ENCODE results near the gene HNRNPDL. TPM values are rescaled to one million over a fixed set of nuclear protein-coding genes. Genes with fewer than 3 reads are reported as not detected.
"Not testable (repeated sequence)": the region's sequence is repeated elsewhere in the genome, so short reads cannot be mapped to it uniquely, and the experiment has no call there.

HNRNPDL gene
- 158 TPM for total RNA-seq

DNA sequence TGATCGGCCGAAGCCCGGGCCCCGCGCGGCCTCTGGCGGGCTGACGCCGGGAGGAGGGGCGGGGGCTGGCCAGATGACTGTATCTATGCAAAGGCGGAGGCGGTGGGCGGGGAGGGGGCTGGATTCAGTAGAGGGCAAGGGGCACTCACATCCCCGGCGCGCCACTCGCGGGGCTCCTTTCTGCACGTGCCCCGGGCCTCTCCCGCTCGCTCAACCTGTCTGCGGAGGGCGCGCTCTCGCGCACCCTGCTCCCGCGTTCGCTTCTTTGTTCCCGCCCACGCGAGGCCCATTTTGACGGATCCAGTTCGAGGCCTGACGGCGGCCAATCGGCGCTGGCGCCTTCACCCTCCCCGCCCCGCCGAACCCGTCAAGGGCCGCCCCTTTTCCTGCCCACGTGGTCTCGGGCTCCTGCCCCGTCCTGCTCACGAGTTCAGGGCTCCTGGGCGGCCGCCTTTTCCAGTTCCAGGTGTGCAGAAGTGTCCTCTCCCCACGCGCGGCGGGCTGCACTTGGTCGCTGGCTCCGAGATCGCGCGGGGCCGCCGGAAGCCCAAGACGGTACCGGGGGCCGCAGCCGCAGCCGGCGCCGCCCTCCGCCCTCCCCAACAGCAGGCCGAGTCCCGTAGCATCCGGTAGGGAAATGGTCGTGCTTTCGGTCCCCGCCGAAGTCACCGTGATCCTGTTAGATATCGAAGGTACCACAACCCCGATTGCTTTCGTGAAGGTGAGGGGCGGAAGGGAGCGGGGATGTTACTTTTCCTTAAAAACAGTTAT lies at the start of gene HNRNPDL, which contains the start of gene ENOPH1:
TSS of gene HNRNPDL (minus strand) at position 270 of the 771 bp plus-strand sequence. CDS start 772 bp downstream, outside the sequence.
TSS of gene ENOPH1 (plus strand) at position 398 of the 771 bp plus-strand sequence. CDS start at position 638, 240 bp downstream.
- DNase-seq (ENCODE audit: low spot score) = peak; percentile 96

DNA sequence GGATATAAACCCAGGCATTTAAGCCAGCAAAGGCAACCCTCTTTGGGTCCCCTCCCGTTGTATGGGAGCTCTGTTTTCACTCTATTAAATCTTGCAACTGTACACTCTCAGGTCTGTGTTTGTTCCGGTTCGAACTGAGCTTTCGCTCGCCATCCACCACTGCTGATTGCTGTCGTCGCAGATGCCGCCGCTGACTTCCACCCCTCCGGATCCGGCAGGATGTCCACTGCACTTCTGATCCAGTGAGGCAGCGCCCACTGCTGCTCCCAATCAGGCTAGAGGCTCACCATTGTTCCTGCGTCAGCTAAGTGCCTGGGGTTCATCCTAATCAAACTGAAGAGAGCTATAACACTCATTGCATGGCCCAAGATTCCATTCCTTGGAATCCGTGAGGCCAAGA lies 49.3 kb upstream of the HNRNPDL start:
- DNase-seq (ENCODE audit: low spot score) = no peak

- DNase-seq (ENCODE audit: low spot score) = peak; percentile 46
Measured at GRCh38 chr4:82477469-82477868, 47.2 kb upstream of the HNRNPDL start.

- not testable (repeated sequence) for DNase-seq (ENCODE audit: low spot score)
Measured at GRCh38 chr4:82475931-82476330, 45.7 kb upstream of the HNRNPDL start.

- DNase-seq (ENCODE audit: low spot score) = no peak
Measured at GRCh38 chr4:82473621-82474164, 43.4 kb upstream of the HNRNPDL start.

- DNase-seq (ENCODE audit: low spot score) = not testable (repeated sequence)
Measured at GRCh38 chr4:82473080-82473479, 42.8 kb upstream of the HNRNPDL start.

DNA sequence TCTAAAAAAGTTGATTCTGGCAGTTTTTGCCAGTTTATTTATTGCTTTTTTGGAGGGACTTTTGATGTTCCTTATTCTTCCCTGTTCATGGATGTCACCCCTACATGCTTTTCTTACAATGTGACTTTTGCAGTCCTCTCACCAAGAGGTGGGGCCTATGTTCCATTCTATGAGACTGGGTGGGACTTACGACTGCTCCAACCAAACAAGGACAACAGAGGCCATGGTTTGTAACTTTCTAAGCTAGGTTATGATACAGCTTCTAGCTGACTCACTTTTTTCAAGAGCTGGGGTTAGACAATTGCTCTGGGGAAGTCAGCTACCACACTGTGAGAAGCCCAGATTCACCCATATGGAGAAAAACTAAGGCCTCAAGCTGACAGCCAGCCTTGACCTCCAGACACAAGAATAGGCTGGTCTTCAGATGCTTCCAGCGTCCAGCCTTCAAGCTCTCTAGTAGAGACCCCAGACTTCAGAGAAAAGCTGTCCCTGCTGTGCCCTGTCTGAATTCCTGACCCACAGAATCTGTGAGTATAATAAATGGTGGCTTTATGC lies 39.6 kb upstream of the HNRNPDL start:
- no peak for DNase-seq (ENCODE audit: low spot score)

DNA sequence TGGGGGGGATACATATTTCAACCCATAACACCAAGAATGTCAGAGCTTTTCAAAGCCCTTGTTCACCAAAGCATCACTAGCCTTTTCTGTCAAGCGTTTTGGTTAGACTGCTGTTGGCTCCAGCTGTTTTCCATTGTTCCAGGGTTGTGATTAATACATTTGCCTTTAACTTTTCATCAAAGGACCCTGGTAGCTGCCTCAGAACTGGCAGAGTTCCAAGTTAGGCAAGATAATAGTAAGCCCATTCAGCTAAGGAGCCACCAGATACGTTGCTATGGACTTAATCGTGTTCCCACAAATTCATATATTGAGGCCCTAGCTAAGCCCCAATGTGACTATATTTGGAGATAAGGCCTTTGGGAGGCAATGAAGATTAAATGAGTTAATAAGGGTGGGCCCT lies 37.2 kb upstream of the HNRNPDL start:
- DNase-seq (ENCODE audit: low spot score) = no peak

GRCh38 chr4:82463221-82463620 lies 33.0 kb upstream of the HNRNPDL start:
- no peak for DNase-seq (ENCODE audit: low spot score)

GRCh38 chr4:82462415-82462831 lies 32.2 kb upstream of the HNRNPDL start:
- peak; percentile 91 for DNase-seq (ENCODE audit: low spot score)

GRCh38 chr4:82461710-82462109 lies 31.4 kb upstream of the HNRNPDL start:
- DNase-seq (ENCODE audit: low spot score) = no peak

DNA sequence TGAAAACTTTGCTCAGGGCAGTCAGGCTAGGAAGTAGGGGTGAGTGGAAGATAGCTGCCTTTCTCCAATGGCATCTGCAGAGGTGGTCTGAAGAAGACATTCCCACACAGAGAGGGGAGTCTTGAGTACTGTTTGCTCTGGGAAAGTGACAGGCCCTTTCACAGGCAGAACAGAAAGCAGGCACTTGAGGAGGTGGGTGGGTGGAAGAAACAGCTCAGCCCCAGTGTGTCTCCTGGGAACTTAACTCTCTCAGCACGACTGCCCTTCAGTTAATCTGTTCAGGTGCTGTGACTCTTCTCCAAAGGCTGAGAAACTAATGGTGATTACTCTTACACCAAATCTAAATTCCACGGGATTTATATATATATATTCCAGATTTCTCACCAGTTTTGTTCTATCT lies 28.5 kb upstream of the HNRNPDL start:
- no peak for DNase-seq (ENCODE audit: low spot score)

GRCh38 chr4:82457266-82457665 lies 27.0 kb upstream of the HNRNPDL start:
- no peak for DNase-seq (ENCODE audit: low spot score)

DNA sequence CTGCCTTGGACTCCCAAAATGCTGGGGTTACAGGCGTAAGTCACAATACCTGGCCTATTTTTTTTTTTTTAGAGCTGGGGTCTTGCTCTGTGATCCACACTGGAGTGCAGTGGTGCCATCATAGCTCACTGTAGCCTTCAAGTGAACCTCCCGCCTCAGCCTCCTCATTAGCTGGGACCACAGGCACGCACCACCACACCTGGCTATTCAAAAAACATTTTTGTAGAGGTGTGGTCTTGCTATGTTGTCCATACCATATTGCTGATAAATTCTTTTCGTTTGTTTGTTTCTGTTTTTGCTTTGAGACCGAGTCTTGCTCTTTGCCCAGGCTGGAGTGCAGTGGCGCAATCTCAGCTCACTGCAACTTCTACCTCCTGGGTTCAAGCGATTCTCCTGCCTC lies 21.8 kb upstream of the HNRNPDL start:
- DNase-seq (ENCODE audit: low spot score) = no peak

GRCh38 chr4:82450966-82451755 lies 20.9 kb upstream of the HNRNPDL start:
- no peak for DNase-seq (ENCODE audit: low spot score)

DNA sequence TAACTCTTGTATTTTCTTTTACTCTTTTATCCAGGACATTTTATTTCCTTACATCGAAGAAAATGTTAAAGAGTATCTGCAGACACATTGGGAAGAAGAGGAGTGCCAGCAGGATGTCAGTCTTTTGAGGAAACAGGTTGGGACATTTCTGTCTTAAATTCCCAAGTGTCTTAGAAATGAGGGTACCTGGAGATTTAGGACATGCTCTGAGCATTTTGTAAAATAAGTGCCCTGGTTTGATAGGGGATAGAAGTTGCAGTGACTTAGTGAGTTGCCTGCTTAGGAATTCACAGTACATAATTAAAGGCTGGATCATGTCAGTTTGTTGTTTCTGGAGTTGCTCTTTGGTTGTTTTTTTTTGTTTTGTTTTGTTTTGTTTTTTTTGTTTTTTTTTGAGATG lies 17.6 kb upstream of the HNRNPDL start:
- DNase-seq (ENCODE audit: low spot score) = no peak

GRCh38 chr4:82439088-82439487 lies 8.8 kb upstream of the HNRNPDL start:
- no peak for DNase-seq (ENCODE audit: low spot score)

DNA sequence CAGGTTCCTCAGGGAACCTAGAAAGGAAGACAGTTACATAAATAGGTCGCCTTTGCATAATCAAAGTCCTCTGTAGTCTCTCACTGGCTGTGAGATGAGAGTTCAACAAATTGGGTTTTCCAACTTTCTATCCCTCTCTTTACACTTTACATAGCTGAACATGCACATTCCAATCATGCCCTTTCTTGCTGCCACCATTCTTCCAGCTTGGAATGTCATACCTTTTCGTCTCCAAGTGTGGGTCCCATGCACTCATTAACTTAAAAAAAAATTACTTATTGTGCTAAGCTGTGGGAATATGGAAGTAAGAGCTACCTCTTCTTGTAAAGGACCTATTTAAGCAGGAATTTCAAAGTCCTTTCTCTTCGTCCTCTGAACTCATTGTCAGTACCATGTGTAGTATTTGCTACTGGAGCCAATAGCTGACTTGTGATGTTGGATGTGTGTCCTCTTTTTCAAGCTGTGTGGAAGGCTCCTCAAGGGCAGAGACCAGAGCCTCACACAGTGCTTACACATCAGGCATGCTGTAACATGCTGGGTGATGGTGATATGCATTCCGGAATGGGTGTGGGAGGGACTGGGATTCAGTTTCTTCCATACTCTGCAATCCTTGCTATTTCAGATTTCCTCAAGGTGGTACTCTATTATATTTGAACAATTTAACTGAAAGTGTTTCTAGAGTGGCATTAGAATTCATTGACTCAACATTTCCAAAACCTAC lies 7.2 kb upstream of the HNRNPDL start:
- DNase-seq (ENCODE audit: low spot score) = no peak

- no peak for DNase-seq (ENCODE audit: low spot score)
Measured at GRCh38 chr4:82436780-82437179, 6.5 kb upstream of the HNRNPDL start.

DNA sequence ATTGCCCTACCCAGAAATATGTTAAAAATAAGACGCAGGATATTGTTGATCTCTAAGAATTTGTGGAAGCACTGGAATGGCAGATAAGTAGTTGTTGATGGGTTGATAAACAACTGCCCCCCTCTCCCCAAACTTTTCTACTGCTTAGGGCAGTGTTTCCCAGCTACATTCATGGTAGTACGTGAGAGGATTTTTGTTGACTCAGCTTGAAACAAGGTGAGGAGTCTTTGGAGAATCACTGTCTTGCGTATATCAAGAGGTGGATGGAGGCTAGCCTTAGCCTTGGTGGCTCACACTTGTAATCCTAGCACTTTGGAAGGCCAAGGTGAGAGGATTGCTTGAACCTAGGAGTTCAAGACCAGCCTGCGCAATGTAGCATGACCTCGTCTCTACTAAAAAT lies 5.9 kb upstream of the HNRNPDL start:
- DNase-seq (ENCODE audit: low spot score) = no peak

GRCh38 chr4:82434949-82435348 lies 4.7 kb upstream of the HNRNPDL start:
- DNase-seq (ENCODE audit: low spot score) = no peak

DNA sequence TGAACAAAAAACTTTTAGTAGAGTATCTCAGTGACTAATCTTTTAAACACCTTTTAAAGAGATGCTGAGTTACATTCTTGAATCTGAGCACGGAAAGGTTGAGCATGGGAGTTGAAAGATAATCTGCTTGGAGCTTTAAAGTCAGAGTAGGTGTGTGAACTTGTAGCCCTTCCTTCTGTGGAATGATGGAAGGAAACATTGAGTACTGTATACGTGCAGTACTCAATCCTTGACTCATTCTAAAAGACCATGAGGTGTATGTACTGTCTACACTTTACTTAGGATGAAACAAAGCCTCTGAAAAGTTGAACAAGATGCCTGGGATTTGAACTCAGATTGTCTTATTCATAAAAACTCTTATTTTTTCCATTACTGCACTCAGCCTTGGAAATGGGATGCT lies 3.5 kb upstream of the HNRNPDL start:
- no peak for DNase-seq (ENCODE audit: low spot score)
